ENCODE data around the gene USP48.
A peak's percentile ranks its signal among the peaks of the same experiment; 100 is the strongest.
"Not testable (repeated sequence)": the region's sequence is repeated elsewhere in the genome, so short reads cannot be mapped to it uniquely, and the experiment has no call there.

The USP48 gene

DNA sequence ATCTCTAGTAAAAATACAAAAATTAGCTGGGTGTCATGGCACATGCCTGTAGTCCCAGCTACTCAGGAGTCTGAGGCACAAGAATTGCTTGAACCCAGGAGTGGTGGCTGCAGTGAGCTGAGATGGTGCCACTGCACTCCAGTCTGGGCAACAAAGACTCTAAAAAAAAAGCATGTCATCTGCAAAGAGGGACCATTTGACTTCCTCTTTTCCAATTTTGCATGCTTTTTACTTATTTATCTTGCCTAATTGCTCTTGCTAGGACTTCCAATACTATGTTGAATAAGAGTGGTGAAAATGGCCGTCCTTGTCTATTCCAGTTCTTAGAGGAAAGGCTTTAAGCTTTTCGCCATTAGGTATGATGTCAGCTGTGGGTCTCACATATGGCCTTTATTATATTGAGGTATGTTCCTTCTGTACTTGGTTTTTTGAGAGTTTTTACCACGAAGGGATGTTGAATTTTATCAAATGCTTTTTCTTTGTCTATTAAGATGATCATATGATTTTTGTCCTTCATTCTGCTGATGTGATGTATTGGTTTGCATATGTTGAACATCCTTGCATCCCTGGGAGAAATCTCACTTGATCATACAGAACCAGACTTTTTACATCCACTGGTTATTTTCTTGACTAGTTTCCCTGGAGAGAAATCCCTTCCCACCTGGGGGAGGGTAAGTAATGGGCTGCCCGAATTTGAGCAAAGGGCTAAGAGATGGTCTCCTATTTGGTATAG is 96.8 kb downstream of the USP48 start:
- no peak for DNase-seq

GRCh38 chr1:21681426-21681825 is 101.5 kb downstream of the USP48 start:
- DNase-seq, result no peak

DNA sequence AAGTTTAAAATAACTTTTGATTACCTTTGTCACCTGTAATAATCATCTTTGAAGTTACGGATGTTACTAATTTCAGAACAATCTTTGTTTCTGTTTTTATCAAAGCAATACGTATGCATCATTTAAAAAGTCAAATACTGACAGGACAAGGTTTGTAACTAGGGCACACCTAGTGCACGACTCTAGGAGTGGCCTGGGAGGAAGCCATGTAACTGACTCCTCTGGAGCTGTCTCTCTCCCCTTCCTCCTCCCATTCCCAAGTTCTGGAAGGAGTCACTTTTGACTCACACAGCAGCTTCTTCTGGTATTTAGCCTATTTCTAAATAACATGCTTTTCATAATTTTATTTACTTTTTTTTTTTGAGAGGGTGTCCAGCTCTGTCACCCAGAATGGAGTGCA is 102.0 kb downstream of the USP48 start:
- no peak for DNase-seq

- DNase-seq, result no peak
Measured at GRCh38 chr1:21680381-21680780, 102.6 kb downstream of the USP48 start.

- DNase-seq, result no peak
Measured at GRCh38 chr1:21677168-21677567, 105.8 kb downstream of the USP48 start.

DNA sequence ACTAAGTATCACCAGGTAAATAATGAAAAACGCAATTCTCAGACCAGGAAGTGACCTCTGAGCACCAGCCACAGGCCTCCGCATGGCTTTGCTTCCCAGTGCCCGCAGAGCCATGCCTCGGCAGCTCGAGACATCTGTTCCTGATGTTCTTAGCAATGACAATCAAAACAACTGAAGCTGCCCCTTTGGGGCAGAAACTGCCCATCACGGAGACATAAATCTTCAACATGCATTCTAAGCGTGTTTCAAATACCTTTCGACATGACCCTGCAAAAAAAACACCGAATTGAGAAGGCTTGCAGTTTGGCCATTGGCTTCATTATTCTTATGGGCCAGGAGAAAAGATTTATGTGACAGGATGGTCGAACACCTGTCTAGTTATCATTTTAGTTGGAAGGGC is 108.0 kb downstream of the USP48 start:
- no peak for DNase-seq

- not testable (repeated sequence) for DNase-seq
Measured at GRCh38 chr1:21673853-21674252, 109.1 kb downstream of the USP48 start.

- DNase-seq, result no peak
Measured at GRCh38 chr1:21673277-21673780, 109.6 kb downstream of the USP48 start.

DNA sequence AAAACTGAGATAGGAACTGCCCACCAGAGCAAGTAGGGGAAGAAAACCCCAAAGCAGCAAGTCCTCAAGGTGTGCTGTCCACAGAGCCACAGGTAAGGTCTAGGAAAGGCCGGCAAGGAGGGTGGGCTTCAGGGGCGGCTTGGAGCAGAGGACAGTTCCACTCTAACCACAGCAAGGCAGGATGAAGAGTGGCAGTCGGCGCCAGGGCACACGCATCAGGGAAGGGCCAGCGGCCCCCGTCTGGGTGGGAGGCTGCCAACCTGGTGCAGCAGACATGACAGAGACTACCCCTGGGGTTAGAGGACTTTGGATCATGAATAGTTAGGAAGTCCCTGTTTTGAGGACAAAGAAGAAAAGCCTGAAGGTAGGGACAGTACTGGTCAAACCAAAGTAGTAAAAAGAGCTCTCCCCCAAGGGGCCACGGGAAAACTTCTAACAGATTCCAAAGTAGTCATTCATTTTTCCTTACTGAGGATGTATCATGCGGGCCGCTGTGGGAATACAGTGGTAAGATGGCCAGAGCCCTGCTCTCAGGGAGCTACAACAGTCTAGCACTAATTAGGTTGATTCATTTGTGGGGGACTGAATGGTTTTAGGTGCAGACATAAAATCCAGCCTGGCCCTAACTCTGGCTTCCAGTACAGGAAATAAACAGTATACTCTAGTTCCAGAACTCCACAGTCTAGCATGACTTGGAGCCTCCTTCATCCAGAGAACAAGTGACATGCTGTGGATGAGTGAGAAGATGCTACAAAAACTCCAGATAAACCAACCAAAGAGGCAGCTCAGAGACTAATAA is 110.3 kb downstream of the USP48 start:
- no peak for DNase-seq

DNA sequence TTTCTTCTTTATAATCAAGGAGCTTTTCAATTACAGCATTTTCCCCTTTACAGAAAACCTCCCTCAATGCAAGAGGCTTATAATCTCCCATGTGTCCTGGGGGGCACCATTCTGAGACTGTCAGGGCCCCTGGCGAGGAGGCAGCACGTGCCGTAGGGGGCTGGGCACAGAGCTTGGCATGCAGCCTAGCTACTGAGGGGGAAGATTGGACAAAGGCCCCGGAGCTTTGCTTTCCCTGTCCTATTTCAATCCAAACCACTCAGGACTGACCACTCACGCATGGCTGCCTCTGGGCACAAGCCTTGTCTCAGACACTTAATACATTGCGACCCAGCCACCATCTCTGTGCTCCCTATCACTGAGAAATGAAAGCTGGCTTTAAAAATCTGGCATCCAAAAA is 111.0 kb downstream of the USP48 start:
- DNase-seq, result no peak

GRCh38 chr1:21670956-21671902 is 111.7 kb downstream of the USP48 start:
- peak; percentile 54 for DNase-seq

GRCh38 chr1:21670059-21670881 is 112.7 kb downstream of the USP48 start:
- DNase-seq, result no peak

DNA sequence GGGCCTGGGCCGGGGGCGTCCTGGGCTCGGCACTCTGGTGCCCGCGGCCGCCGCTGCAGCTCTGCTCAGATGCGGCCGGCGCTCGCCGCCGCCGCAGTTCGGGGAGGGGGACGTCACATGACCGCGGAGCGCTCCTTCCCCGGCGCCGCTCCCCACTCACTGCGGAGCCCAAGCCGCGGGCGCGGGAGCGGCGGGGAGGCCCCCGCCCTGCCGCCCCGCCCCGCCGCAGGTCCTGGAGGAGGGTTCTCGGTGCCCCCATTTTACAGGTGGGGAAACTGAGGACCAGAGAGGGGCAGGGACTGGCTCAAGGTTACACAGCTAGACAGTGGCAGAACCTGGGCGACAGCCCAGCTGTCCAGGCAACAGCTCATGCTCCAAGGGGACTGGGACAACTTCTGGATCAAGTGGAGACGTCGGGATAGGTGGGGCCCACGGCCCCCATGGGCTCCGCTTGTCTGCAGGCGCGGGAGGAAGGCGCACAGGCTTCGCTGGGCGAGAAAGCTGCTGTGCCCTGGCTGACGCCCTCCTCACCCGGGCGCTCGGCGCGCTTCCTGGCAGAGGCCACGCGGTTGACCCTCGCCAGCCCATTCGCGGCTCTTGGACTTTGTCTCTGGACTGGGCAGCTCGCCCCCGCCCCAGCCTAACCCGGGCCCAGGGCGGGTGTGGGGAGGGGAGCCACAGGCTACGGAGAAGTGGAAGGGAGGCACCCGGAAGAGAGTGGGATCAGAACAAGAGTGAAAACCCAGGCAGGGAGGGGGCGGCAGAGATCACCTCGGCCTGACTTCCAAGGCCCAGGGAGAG is 113.5 kb downstream of the USP48 start, which contains the start of gene RAP1GAP:
RAP1GAP (minus strand) TSS at position 100 of the 801 bp plus-strand sequence. CDS start 49,325 bp downstream, outside the sequence.
- DNase-seq, result peak; percentile 79

GRCh38 chr1:21668951-21669257 is 114.0 kb downstream of the USP48 start:
- DNase-seq, result no peak

DNA sequence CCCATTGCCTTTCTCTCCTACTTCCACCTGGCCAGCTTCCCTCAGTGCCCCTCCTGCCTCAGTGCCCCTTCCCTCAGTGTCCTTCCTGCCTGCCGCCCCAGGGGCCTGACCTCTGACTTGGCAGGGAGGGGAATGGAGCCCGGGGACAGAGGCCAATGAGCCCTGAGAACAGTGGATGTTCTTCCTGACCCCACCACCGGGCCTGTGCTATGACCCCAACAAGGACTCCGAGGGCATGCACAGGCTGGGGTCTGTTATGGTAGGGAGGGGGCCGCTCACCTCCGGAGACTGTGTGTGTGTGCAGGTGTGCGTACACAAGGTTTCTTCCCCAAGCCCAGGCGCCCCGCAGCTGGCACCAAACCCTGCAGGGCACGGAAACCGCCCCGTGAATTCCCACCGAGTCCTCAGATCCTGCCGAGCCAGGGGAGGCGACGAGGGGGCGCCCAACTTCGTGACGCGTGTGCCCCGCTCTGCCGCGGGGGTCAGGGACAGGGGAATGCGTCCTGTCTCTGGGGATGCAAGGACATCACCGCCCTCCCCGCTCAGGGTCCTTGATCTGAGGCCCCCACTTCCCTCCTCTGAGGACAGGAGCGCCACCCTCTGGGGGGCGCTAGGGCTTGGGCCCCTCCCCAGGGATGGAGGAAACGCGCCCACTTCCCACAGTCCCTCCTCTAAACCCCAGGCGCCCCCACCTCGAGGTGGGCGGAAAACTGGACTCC is 114.6 kb downstream of the USP48 start:
- no peak for DNase-seq

- DNase-seq, result no peak
Measured at GRCh38 chr1:21667348-21668231, 115.4 kb downstream of the USP48 start.

DNA sequence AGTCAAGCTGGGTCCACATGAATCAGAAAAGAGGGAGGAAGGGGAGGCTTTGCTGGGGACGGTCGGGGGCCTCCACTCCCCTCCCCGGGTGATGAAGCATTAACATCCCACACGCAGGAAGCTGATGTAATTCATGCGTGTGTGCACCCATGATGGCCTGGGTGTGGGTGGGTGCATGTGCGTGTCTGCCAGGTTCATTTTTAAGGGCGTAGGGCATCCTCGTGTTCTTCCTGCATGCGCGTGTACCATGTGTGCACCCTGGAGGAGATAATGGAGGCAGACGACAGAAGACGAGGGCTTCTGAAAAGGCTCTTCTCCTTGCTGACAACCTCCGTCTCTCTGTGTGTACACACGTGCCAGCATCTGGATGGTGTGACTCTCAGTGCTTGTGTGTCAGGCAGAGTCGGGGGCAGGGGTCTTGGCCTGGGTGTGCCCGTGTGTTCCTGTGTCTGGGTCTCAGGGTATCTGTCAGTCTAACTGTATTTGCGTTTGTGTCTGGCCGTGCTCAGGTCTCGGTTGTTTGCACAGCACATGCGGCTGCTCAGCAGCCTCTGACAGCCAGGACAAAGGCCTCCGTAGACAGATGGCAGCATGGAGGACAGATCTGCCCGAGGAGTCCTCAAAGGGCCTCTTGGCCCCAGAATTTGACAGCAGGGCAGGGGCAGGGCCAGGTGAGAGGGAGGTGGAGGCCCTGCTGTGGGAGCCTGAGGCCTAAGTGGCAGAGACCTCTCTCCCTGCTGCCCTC is 116.2 kb downstream of the USP48 start:
- no peak for DNase-seq

DNA sequence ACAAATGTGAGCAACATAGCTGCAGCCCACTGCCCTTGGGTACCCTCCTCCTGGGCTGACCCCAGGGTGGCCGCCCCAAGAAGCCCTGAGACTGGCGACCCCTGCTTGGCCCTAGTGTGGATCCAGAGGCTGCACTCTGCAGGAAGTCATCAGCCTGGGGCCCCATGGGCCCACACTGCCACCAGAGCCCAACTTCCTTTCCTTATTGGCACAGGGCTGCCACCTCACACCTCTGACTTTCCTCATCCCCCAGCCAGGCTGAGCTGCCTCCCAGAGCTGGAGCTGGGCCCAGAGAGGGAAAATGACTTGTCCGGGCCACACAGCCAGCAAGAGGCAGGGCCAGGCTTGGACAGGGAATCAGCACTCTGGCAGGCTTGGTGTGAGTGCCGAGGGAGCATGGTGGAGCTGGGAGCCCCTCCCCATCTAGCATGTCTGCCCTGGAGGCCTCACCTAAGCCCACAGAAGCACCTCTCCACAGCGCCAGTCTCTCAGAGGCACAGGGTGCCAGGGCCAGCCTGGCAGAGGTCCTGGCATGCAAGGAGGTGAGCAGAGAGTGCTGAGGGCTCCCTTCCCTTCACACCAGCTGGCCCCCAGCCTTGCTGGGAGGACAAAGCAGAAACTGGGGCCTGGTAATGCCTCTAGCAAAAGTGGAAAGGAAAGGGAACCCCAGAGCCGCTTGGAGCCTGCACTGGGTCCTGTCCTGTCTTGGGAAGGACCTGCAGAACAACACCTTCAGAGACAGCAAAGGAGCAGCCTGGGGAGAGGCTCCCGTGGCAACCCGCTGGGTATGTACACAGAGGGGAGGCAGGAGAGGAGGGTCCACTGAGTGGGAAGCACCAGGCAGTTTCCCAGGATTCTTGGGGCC is 117.0 kb downstream of the USP48 start:
- DNase-seq, result no peak
